Stimulated activated naive CD8-positive, alpha-beta T cell treated with anti-CD3 and anti-CD28 coated beads, Interleukin-15, Interleukin-2, amounts not matched to agents 100 ng/mL and 50 ng/mL, for 24 hours (primary cell): ENCODE data around the gene P4HA3.

Experiments used
- H3K27ac Mint-ChIP-seq: one replicate; pipeline ENCODE4 v1.8.0; 2021; ENCODE audit warnings: mild to moderate bottlenecking, mixed read lengths
- H3K27me3 Mint-ChIP-seq: one replicate; pipeline ENCODE4 v1.8.0; 2021; ENCODE audit warnings: mixed read lengths
- H3K36me3 Mint-ChIP-seq: one replicate; pipeline ENCODE4 v1.8.0; 2021; ENCODE audit warnings: low read depth, mixed read lengths
- H3K4me1 Mint-ChIP-seq: one replicate; pipeline ENCODE4 v1.8.0; 2021; ENCODE audit warnings: low read depth, mixed read lengths
- H3K4me3 Mint-ChIP-seq: one replicate; pipeline ENCODE4 v1.8.0; 2021; ENCODE audit warnings: mild to moderate bottlenecking, mixed read lengths
- H3K9me3 Mint-ChIP-seq: one replicate; pipeline ENCODE4 v1.8.0; 2021; ENCODE audit warnings: mixed read lengths

Gene P4HA3

GRCh38 chr11:74288911-74289310 is 22.5 kb downstream of the P4HA3 start:
- Mint-ChIP-seq H3K4me1 (peaks cover 8% of the 10 kb centered on the region), H3K9me3 (no peaks in the 10 kb centered on the region), H3K27ac (no peak overlapping the region), H3K4me3 (no peak overlapping the region), H3K27me3 (peaks cover 19% of the 10 kb centered on the region), H3K36me3 (no peaks in the 10 kb centered on the region)

DNA sequence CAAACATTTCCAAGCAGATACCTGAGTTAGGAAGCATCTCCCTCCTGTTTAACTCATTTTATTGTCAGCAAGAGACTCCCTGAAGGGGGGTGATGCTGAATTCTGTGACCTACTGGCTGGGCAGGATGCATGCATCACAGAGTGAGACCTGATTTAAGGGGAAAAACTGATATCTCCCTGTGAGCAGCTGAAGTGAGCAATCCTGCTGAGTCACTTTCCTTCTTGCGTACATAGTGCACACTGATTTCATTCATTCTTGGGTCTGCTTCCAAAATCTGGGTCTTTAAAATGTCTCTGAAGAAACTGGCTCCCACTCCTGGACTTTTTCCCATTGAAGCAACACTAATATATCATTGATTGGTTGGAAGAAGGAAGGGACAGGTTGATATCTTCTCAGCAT is 23.3 kb downstream of the P4HA3 start:
- Mint-ChIP-seq H3K27ac (no peak overlapping the region), H3K27me3 (peaks cover 16% of the 10 kb centered on the region), H3K9me3 (no peaks in the 10 kb centered on the region), H3K4me3 (no peak overlapping the region), H3K4me1 (peaks cover 8% of the 10 kb centered on the region), H3K36me3 (no peaks in the 10 kb centered on the region)

- no peaks in the 10 kb centered on the region for H3K9me3 Mint-ChIP-seq
- H3K4me3 Mint-ChIP-seq = no peak overlapping the region
- H3K27me3 Mint-ChIP-seq = no peaks in the 10 kb centered on the region
- H3K27ac Mint-ChIP-seq = no peak overlapping the region
- no peaks in the 10 kb centered on the region for H3K36me3 Mint-ChIP-seq
- peaks cover 8% of the 10 kb centered on the region for H3K4me1 Mint-ChIP-seq
Observed at GRCh38 chr11:74284466-74284865, 27.0 kb downstream of the P4HA3 start.

- Mint-ChIP-seq H3K27me3 (no peaks in the 10 kb centered on the region), H3K4me3 (no peak overlapping the region), H3K27ac (no peak overlapping the region), H3K9me3 (no peaks in the 10 kb centered on the region), H3K4me1 (peaks cover 8% of the 10 kb centered on the region), H3K36me3 (no peaks in the 10 kb centered on the region)
Observed at GRCh38 chr11:74283580-74284180, 27.8 kb downstream of the P4HA3 start.

DNA sequence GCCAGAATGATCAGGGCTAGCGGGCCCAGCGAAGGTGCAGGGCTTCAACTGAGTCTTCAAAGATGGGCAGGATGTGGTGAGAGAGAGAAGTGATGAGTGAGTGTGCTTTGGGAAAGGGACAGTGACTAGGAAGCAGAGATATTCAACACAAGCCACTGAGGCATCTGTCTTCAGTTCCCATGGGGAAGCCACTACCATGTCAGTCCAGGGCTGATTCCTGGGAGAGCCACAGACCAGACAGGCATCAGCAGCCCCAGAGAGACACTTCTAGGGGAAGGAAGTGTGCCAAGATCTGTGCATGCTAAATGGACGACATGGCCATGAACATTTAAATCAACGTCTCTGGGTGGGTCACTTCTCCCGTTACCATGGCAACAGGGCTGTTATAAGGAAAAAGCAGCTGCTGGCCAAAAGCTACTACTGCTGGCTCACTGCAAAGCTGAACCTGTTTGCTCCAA is 28.5 kb downstream of the P4HA3 start:
- H3K4me1 Mint-ChIP-seq = peaks cover 3% of the 10 kb centered on the region
- no peaks in the 10 kb centered on the region for H3K27me3 Mint-ChIP-seq
- H3K9me3 Mint-ChIP-seq = no peaks in the 10 kb centered on the region
- no peak overlapping the region for H3K4me3 Mint-ChIP-seq
- H3K27ac Mint-ChIP-seq = no peak overlapping the region
- no peaks in the 10 kb centered on the region for H3K36me3 Mint-ChIP-seq

GRCh38 chr11:74282421-74282820 is 29.0 kb downstream of the P4HA3 start:
- H3K27me3 Mint-ChIP-seq = no peaks in the 10 kb centered on the region
- H3K4me1 Mint-ChIP-seq = no peaks in the 10 kb centered on the region
- H3K4me3 Mint-ChIP-seq = no peak overlapping the region
- no peaks in the 10 kb centered on the region for H3K36me3 Mint-ChIP-seq
- H3K27ac Mint-ChIP-seq = no peak overlapping the region
- no peaks in the 10 kb centered on the region for H3K9me3 Mint-ChIP-seq

DNA sequence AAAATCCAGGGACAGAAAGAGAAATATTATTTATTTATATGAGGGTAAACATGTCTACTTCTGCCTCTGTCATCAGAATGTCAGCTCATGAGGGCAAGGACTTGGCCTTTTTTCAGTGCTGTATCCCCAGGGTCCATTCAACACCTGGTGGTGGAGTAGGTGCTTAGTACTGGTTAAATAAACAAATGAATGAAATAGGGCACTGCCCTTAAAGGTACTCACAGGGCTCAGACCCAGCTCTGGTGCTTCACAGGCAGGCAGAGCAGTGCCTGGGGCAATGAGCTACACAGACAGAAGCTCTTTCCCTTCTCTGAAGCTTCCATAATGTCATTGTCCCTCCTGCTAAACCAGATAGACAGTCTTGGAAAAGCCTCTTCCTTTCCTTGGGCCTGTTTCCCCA is 30.9 kb downstream of the P4HA3 start:
- no peaks in the 10 kb centered on the region for H3K4me1 Mint-ChIP-seq
- no peak overlapping the region for H3K4me3 Mint-ChIP-seq
- no peaks in the 10 kb centered on the region for H3K9me3 Mint-ChIP-seq
- H3K27ac Mint-ChIP-seq = no peak overlapping the region
- H3K27me3 Mint-ChIP-seq = peaks cover 3% of the 10 kb centered on the region
- no peaks in the 10 kb centered on the region for H3K36me3 Mint-ChIP-seq

DNA sequence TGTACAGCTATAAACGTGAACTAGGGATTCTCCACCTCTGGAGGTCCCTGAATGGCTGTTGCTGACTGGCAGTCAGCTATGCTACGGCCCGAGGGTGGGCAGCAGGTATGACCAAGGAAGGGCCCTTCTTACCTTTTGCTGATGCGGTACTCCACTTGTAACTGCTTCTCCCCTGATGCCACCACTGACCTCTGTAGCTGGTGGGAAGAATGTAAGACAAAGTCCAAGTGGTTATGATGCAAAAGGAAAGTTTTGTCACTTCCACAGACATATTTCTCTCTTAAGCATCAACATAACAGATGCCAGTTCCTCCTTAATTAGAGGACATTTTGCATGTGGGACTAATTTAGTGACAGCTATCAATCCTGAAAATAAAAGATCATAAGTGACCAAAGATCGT is 32.2 kb downstream of the P4HA3 start:
- Mint-ChIP-seq H3K36me3 (no peaks in the 10 kb centered on the region), H3K9me3 (no peaks in the 10 kb centered on the region), H3K4me1 (no peaks in the 10 kb centered on the region), H3K4me3 (no peak overlapping the region), H3K27ac (no peak overlapping the region), H3K27me3 (peaks cover 3% of the 10 kb centered on the region)

GRCh38 chr11:74278721-74279161 is 32.7 kb downstream of the P4HA3 start:
- Mint-ChIP-seq H3K27ac (no peak overlapping the region), H3K9me3 (no peaks in the 10 kb centered on the region), H3K36me3 (no peaks in the 10 kb centered on the region), H3K4me3 (no peak overlapping the region), H3K27me3 (peaks cover 3% of the 10 kb centered on the region), H3K4me1 (no peaks in the 10 kb centered on the region)

- Mint-ChIP-seq H3K4me3 (no peak overlapping the region), H3K27me3 (peaks cover 3% of the 10 kb centered on the region), H3K4me1 (no peaks in the 10 kb centered on the region), H3K9me3 (no peaks in the 10 kb centered on the region), H3K36me3 (no peaks in the 10 kb centered on the region), H3K27ac (no peak overlapping the region)
Observed at GRCh38 chr11:74278103-74278502, 33.3 kb downstream of the P4HA3 start.

DNA sequence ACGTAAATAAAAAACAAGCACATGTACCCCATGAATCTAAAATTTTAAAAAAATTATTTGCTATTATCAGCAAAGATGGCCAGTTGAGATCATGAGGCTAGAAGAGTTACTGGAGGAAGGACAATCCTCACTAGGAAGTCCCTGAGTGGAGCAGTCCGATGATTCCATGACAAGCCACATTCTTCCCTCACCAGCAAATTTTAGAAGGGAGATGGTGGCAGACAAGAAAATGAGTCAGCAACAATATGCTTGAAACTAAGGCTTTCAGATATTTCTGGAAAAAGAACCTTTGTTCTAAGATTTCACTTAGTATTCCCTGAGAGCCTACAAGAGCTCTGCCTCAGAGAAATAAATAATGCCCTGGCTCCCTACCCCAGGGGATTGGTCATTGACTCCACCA is 34.9 kb downstream of the P4HA3 start:
- Mint-ChIP-seq H3K4me3 (no peak overlapping the region), H3K36me3 (no peaks in the 10 kb centered on the region), H3K27me3 (peaks cover 3% of the 10 kb centered on the region), H3K9me3 (no peaks in the 10 kb centered on the region), H3K27ac (no peak overlapping the region), H3K4me1 (no peaks in the 10 kb centered on the region)

GRCh38 chr11:74272276-74272675 is 39.2 kb downstream of the P4HA3 start:
- Mint-ChIP-seq H3K27ac (no peak overlapping the region), H3K4me1 (peaks cover 20% of the 10 kb centered on the region), H3K36me3 (no peaks in the 10 kb centered on the region), H3K9me3 (no peaks in the 10 kb centered on the region), H3K27me3 (peaks cover 6% of the 10 kb centered on the region), H3K4me3 (no peak overlapping the region)

GRCh38 chr11:74269161-74269811 is 42.2 kb downstream of the P4HA3 start:
- H3K4me3 Mint-ChIP-seq = no peak overlapping the region
- H3K4me1 Mint-ChIP-seq = peaks cover 20% of the 10 kb centered on the region
- H3K27ac Mint-ChIP-seq = no peak overlapping the region
- H3K9me3 Mint-ChIP-seq = no peaks in the 10 kb centered on the region
- no peaks in the 10 kb centered on the region for H3K36me3 Mint-ChIP-seq
- H3K27me3 Mint-ChIP-seq = peaks cover 3% of the 10 kb centered on the region

DNA sequence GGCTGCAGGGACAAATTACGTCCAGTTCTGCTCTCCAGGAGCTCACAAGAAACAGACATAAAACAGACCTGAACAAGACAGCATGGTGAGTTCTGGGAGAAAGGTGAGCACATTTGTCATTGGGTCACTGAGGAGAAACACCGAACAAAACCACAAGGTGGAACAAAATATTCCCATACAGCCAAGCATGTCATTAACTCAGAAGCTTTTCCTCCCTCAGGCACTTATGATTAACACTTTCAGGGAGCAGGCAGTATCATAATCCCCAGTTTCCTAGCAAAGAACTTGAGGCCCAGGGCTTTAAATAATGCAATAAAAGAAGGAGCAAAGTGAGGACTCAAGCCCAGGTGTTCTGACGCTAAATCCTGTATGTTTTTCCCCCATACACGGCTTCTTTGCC is 43.0 kb downstream of the P4HA3 start:
- Mint-ChIP-seq H3K9me3 (no peaks in the 10 kb centered on the region), H3K36me3 (no peaks in the 10 kb centered on the region), H3K4me1 (peaks cover 20% of the 10 kb centered on the region), H3K27me3 (peaks cover 3% of the 10 kb centered on the region), H3K4me3 (no peak overlapping the region), H3K27ac (no peak overlapping the region)

DNA sequence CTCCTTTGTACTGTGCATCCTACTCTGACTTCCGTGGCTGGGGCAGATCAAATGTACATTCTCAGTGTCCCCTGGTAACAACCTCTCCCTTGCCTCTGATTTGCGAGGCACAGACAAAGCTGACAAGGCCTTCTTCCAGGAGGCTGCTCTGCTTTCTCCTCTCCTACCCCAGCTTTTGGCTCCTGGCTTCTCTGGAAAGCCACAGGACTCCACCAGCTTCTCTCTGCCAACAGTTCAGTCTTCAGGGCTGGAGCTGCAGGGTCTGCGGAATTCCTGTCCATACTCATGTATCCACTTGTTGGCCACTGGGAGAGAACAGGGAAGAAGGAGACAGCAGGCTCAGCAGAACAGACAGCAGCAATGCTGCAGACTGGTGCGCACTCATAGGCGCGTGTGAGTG is 44.4 kb downstream of the P4HA3 start:
- peaks cover 6% of the 10 kb centered on the region for H3K27me3 Mint-ChIP-seq

GRCh38 chr11:74265256-74265655 is 46.2 kb downstream of the P4HA3 start:
- Mint-ChIP-seq H3K36me3 (no peaks in the 10 kb centered on the region), H3K27me3 (peaks cover 6% of the 10 kb centered on the region), H3K4me1 (peaks cover 20% of the 10 kb centered on the region), H3K27ac (no peak overlapping the region), H3K4me3 (no peak overlapping the region), H3K9me3 (no peaks in the 10 kb centered on the region)

More for the DNA sequence above, 44.4 kb downstream of the P4HA3 start:
- Mint-ChIP-seq H3K27ac (no peak overlapping the region), H3K4me1 (peaks cover 20% of the 10 kb centered on the region), H3K4me3 (no peak overlapping the region), H3K9me3 (no peaks in the 10 kb centered on the region), H3K36me3 (no peaks in the 10 kb centered on the region)
